ENCODE measurements around the gene KLF9.

GRCh38 chr9:70419556-70420440 lies 5.3 kb upstream of the KLF9 start:
- TF ChIP-seq CTCF (conservative IDR thresholded peaks at IDR 0.05), result no peak
- no peak for TF ChIP-seq EZH2 (IDR thresholded peaks at IDR 0.05; ENCODE audit: low read depth)
